Eye (tissue), 1 donor: ENCODE results near the gene ABCA5.

Experiments used
- DNase-seq: peaks from one replicate; pipeline ENCODE4 v3.0.0-alpha.2; 2015

The ABCA5 gene

GRCh38 chr17:69327060-69327831 lies at the start of gene ABCA5:
TSS of gene ABCA5 (minus strand) at chr17:69327133. CDS start at chr17:69314415, 12,718 bp downstream.
- peak; percentile 95 for DNase-seq

GRCh38 chr17:69375229-69375628 lies 48.3 kb upstream of the ABCA5 start:
- DNase-seq = no peak

GRCh38 chr17:69373069-69373468 lies 46.1 kb upstream of the ABCA5 start:
- no peak for DNase-seq

GRCh38 chr17:69367298-69367697 lies 40.4 kb upstream of the ABCA5 start:
- DNase-seq = no peak

GRCh38 chr17:69363488-69364210 lies 36.7 kb upstream of the ABCA5 start:
- no peak for DNase-seq

GRCh38 chr17:69361156-69361555 lies 34.2 kb upstream of the ABCA5 start:
- DNase-seq = no peak

GRCh38 chr17:69358688-69359596 lies 32.0 kb upstream of the ABCA5 start:
- peak; percentile 19 for DNase-seq

GRCh38 chr17:69357701-69358100 lies 30.8 kb upstream of the ABCA5 start:
- DNase-seq = no peak

GRCh38 chr17:69356625-69357024 lies 29.7 kb upstream of the ABCA5 start:
- no peak for DNase-seq

- DNase-seq = no peak
These were observed 24.0 kb upstream of the ABCA5 start for GRCh38 chr17:69350911-69351310.

GRCh38 chr17:69348429-69348828 lies 21.5 kb upstream of the ABCA5 start:
- DNase-seq = no peak

- no peak for DNase-seq
These were observed 19.8 kb upstream of the ABCA5 start for GRCh38 chr17:69346766-69347165.

- no peak for DNase-seq
These were observed 18.0 kb upstream of the ABCA5 start for GRCh38 chr17:69344939-69345338.

- DNase-seq = no peak
These were observed 16.1 kb upstream of the ABCA5 start for GRCh38 chr17:69342896-69343644.

GRCh38 chr17:69339937-69340336 lies 13.0 kb upstream of the ABCA5 start:
- no peak for DNase-seq

- no peak for DNase-seq
These were observed 10.1 kb upstream of the ABCA5 start for GRCh38 chr17:69336996-69337395.

GRCh38 chr17:69336580-69336979 lies 9.6 kb upstream of the ABCA5 start:
- no peak for DNase-seq

- DNase-seq = no peak
These were observed 8.1 kb upstream of the ABCA5 start for GRCh38 chr17:69335058-69335457.

- DNase-seq = no peak
These were observed 6.6 kb upstream of the ABCA5 start for GRCh38 chr17:69333561-69333960.

GRCh38 chr17:69331756-69332155 lies 4.8 kb upstream of the ABCA5 start:
- DNase-seq = no peak

- DNase-seq = peak; percentile 76
These were observed 415 bp downstream of the ABCA5 start for GRCh38 chr17:69326377-69327059.
